Neural cell (in vitro differentiated cells): ENCODE results near the gene RPUSD2. TPM values are rescaled to one million over a fixed set of nuclear protein-coding genes. Genes with fewer than 3 reads are reported as not detected.

Experiments
- H2AFZ ChIP-seq: fragments of 200-600, 300-800 bp; sonication (generic), shearing (Covaris generic); 2 replicates; pipeline ENCODE4 v1.6.0; 2014; ENCODE audit warnings: low read depth, mild to moderate bottlenecking, antibody characterized with exemption, low read length, moderate library complexity
- H3F3A ChIP-seq: fragments of 200-600 bp; shearing (Covaris generic); 2 replicates; pipeline ENCODE4 v1.6.1; 2016; ENCODE audit warnings: mild to moderate bottlenecking, moderate library complexity, mixed read lengths, antibody characterized with exemption, low read length; ENCODE audit not compliant: insufficient read depth, poor library complexity, severe bottlenecking
- H3K27ac ChIP-seq: fragments of 200-600, 300-800 bp; sonication (generic), shearing (Covaris generic); 2 replicates; pipeline ENCODE4 v1.5.1; 2014; ENCODE audit warnings: mild to moderate bottlenecking, low read length, moderate library complexity
- H3K27me3 ChIP-seq: fragments of 300-800, 200-600 bp; sonication (generic), shearing (Covaris generic); 2 replicates; pipeline ENCODE4 v1.6.0; 2014; ENCODE audit warnings: mild to moderate bottlenecking, low read depth, low read length, moderate library complexity; ENCODE audit not compliant: insufficient read depth
- H3K36me3 ChIP-seq: fragments of 300-800, 200-600 bp; sonication (generic), shearing (Covaris generic); 2 replicates; pipeline ENCODE4 v1.5.1; 2014; ENCODE audit warnings: mild to moderate bottlenecking, antibody characterized with exemption, low read length, moderate library complexity; ENCODE audit not compliant: insufficient read depth
- H3K4me2 ChIP-seq: fragments of 300-800, 200-600 bp; sonication (generic), shearing (Covaris generic); 2 replicates; pipeline ENCODE4 v1.6.0; 2014; ENCODE audit warnings: mild to moderate bottlenecking, low read length
- H3K4me3 ChIP-seq: fragments of 300-800, 200-600 bp; sonication (generic), shearing (Covaris generic); 2 replicates; pipeline ENCODE4 v1.5.1; 2014; ENCODE audit warnings: mild to moderate bottlenecking, low read length, moderate library complexity
- H3K79me2 ChIP-seq: fragments of 200-600 bp; shearing (Covaris generic); replicated peaks from 2 replicates; pipeline ENCODE4 v1.6.0; 2014; ENCODE audit warnings: mild to moderate bottlenecking, low read length, moderate library complexity; ENCODE audit not compliant: insufficient read depth
- H3K9ac ChIP-seq: fragments of 300-800, 200-600 bp; sonication (generic), shearing (Covaris generic); 2 replicates; pipeline ENCODE4 v1.6.1; 2016; ENCODE audit warnings: mild to moderate bottlenecking, low read length, mixed read lengths
- H3K9me2 ChIP-seq: fragments of 200-600 bp; shearing (Covaris generic); 2 replicates; pipeline ENCODE4 v1.6.1; 2016; ENCODE audit warnings: mild to moderate bottlenecking, low read length, mixed read lengths; ENCODE audit not compliant: insufficient read depth
- H3K9me3 ChIP-seq: fragments of 200-600, 300-800 bp; sonication (generic), shearing (Covaris generic); 2 replicates; pipeline ENCODE4 v1.6.1; 2016; ENCODE audit warnings: mild to moderate bottlenecking, mixed run types, low read length, moderate library complexity, mixed read lengths
- H4K20me1 ChIP-seq: fragments of 200-600 bp; shearing (Covaris generic); 2 replicates; pipeline ENCODE4 v1.6.1; 2016; ENCODE audit warnings: mild to moderate bottlenecking, mixed run types; ENCODE audit not compliant: insufficient read depth
- CTCF ChIP-seq: fragments of 450-650 bp; IDR thresholded peaks from 2 replicates; pipeline ENCODE4 v1.5.1; 2014; ENCODE audit warnings: antibody characterized with exemption, mild to moderate bottlenecking, moderate library complexity; ENCODE audit not compliant: poor library complexity, severe bottlenecking
- EP300 ChIP-seq: fragments of 450-650 bp; conservative IDR thresholded peaks from 2 replicates; pipeline ENCODE4 v1.6.1; 2014; ENCODE audit warnings: antibody characterized with exemption, mild to moderate bottlenecking, moderate library complexity; ENCODE audit not compliant: poor library complexity, severe bottlenecking
- EZH2 ChIP-seq: fragments of 200-600, 300-800 bp; shearing (Covaris generic), sonication (generic); IDR thresholded peaks from 2 replicates; pipeline ENCODE4 v1.6.1; 2014; ENCODE audit warnings: antibody characterized with exemption, low read length, borderline replicate concordance, mild to moderate bottlenecking; ENCODE audit not compliant: insufficient read depth, poor library complexity, severe bottlenecking
- MXI1 ChIP-seq: fragments of 450-650 bp; conservative IDR thresholded peaks from 2 replicates; pipeline ENCODE4 v1.6.1; 2014; ENCODE audit warnings: antibody characterized with exemption, mild to moderate bottlenecking; ENCODE audit not compliant: poor library complexity, severe bottlenecking
- POLR2AphosphoS5 ChIP-seq: IDR thresholded peaks from 2 replicates; pipeline ENCODE4 v1.6.1; 2012
- RAD21 ChIP-seq: fragments of 450-650 bp; conservative IDR thresholded peaks from 2 replicates; pipeline ENCODE4 v1.6.1; 2014; ENCODE audit warnings: antibody characterized with exemption, mild to moderate bottlenecking, moderate library complexity
- REST ChIP-seq: IDR thresholded peaks from 2 replicates; pipeline ENCODE4 v1.6.1; 2012; ENCODE audit warnings: borderline replicate concordance
- SMC3 ChIP-seq: fragments of 450-650 bp; conservative IDR thresholded peaks from 2 replicates; pipeline ENCODE4 v1.6.1; 2014; ENCODE audit warnings: antibody characterized with exemption, mild to moderate bottlenecking, moderate library complexity; ENCODE audit not compliant: poor library complexity
- TAF1 ChIP-seq: IDR thresholded peaks from 2 replicates; pipeline ENCODE4 v1.6.1; 2012; ENCODE audit warnings: low read depth
- polyA plus RNA-seq: library from polyadenylated mRNA; depleted of rRNA; stranded (reverse); fragments of >200 nt; gene quantifications from 2 replicates; pipeline ENCODE4 v1.2.3, GENCODE V29; 2014

RPUSD2 gene
- polyA plus RNA-seq, 1 donor from 2014 or later, result 13.2 TPM

- Histone ChIP-seq H3K9ac (no peak overlapping the region), H3F3A (no peaks in the 10 kb centered on the region), H3K4me3 (no peak overlapping the region), H3K27ac (no peak overlapping the region), H3K79me2 (no peaks in the 10 kb centered on the region), H4K20me1 (no peaks in the 10 kb centered on the region), H3K9me2 (no peaks in the 10 kb centered on the region), H3K9me3 (no peaks in the 10 kb centered on the region), H3K27me3 (no peaks in the 10 kb centered on the region), H3K36me3 (no peaks in the 10 kb centered on the region), H3K4me2 (no peak overlapping the region), H2AFZ (no peak overlapping the region)
- TF ChIP-seq POLR2AphosphoS5 (no peak), MXI1 (no peak), TAF1 (no peak), RAD21 (no peak), REST (no peak), SMC3 (no peak), CTCF (no peak), EP300 (no peak), EZH2 (no peak)
These were observed 32.6 kb upstream of the RPUSD2 start for GRCh38 chr15:40536501-40536900.

GRCh38 chr15:40538976-40539375 lies 30.1 kb upstream of the RPUSD2 start:
- Histone ChIP-seq H3K4me3 (no peak overlapping the region), H3F3A (no peaks in the 10 kb centered on the region), H3K79me2 (no peaks in the 10 kb centered on the region), H3K9me3 (no peaks in the 10 kb centered on the region), H3K9ac (no peak overlapping the region), H3K27me3 (no peaks in the 10 kb centered on the region), H4K20me1 (no peaks in the 10 kb centered on the region), H3K27ac (no peak overlapping the region), H3K4me2 (no peak overlapping the region), H3K9me2 (no peaks in the 10 kb centered on the region), H2AFZ (no peak overlapping the region), H3K36me3 (no peaks in the 10 kb centered on the region)
- TF ChIP-seq POLR2AphosphoS5, result no peak
- no peak for TF ChIP-seq EP300
- no peak for TF ChIP-seq MXI1
- no peak for TF ChIP-seq TAF1
- no peak for TF ChIP-seq CTCF
- no peak for TF ChIP-seq EZH2
- TF ChIP-seq SMC3, result no peak
- no peak for TF ChIP-seq RAD21
- TF ChIP-seq REST, result no peak
